Esophagus muscularis mucosa (tissue), 4 donors: Measurements from ENCODE around the gene MATN3. TPM values are rescaled to one million over a fixed set of nuclear protein-coding genes. Genes with fewer than 3 reads are reported as not detected.

Experiments
- DNase-seq: peaks from one replicate; pipeline ENCODE4 v3.0.0-alpha.2; 2017; ENCODE audit errors: extremely low spot score
- H3K27ac ChIP-seq, 4 donors: fragments of 200-600 bp; sonication (generic); replicated peaks in 1 of 4; 1 replicate in 3 of 4; 2 replicates in 1 of 4; pipeline ENCODE4 v1.5.1; 2016 to 2019; ENCODE audit warnings: mild to moderate bottlenecking in 1 of 4
- H3K27me3 ChIP-seq, 4 donors: fragments of 200-600 bp; sonication (generic); one replicate each; pipeline versions ENCODE4 v1.5.1 to v1.6.0; 2016 to 2019
- H3K36me3 ChIP-seq, 4 donors: fragments of 200-600 bp; sonication (generic); one replicate each; pipeline ENCODE4 v1.5.1; 2016 to 2019
- H3K4me1 ChIP-seq, 4 donors: fragments of 200-600 bp; sonication (generic); one replicate each; pipeline ENCODE4 v1.5.1; 2016 to 2019
- H3K4me3 ChIP-seq, 4 donors: fragments of 200-600 bp; sonication (generic); 1 replicate in 2 of 4; 2 replicates in 2 of 4; pipeline ENCODE4 v1.5.1; 2016 to 2019; ENCODE audit warnings: mild to moderate bottlenecking in 4 of 4, moderate library complexity in 1 of 4
- H3K9me3 ChIP-seq, 4 donors: fragments of 200-600 bp; sonication (generic); 1 replicate in 3 of 4; 2 replicates in 1 of 4; pipeline ENCODE4 v1.5.1; 2016 to 2019
- CTCF ChIP-seq, 3 experiments: fragments of 200-600 bp in 2 of 3; fragments of 450-650 bp in 1 of 3; sonication (generic) in 2 of 3; IDR thresholded peaks; one replicate each; pipeline ENCODE4 v1.5.1; 2017 to 2019; ENCODE audit warnings: antibody characterized with exemption in 3 of 3, mild to moderate bottlenecking in 2 of 3, moderate library complexity in 1 of 3
- EP300 ChIP-seq: sonication (generic); formaldehyde crosslinking; IDR thresholded peaks from one replicate; pipeline ENCODE4 v1.6.1; 2017; ENCODE audit warnings: antibody characterized with exemption
- POLR2A ChIP-seq: fragments of 450-650 bp; IDR thresholded peaks from one replicate; pipeline ENCODE4 v1.6.1; 2017; ENCODE audit warnings: antibody characterized with exemption, moderate library complexity, mild to moderate bottlenecking, low read depth
- POLR2AphosphoS5 ChIP-seq, 2 donors: sonication (generic); formaldehyde crosslinking; IDR thresholded peaks; one replicate each; pipeline ENCODE4 v1.6.1; 2017; ENCODE audit warnings: antibody characterized with exemption in 2 of 2
- WGBS: methylation state at CpG from one replicate; pipeline ENCODE4 v1.1.5; 2018; 5-methylcytosine and 5-hydroxymethylcytosine counted together
- intact Hi-C: fragments of 100-400 bp; cut with DNase I; formaldehyde crosslinking; loops from one replicate; pipeline ENCODE4 v1.15.1; 2023
- total RNA-seq, 4 donors: library from RNA; depleted of rRNA; stranded (reverse); fragments of >200 nt; gene quantifications; one replicate each; pipeline versions ENCODE4 v1.1.0 to v1.2.1, GENCODE V29; 2016

The MATN3 gene
- total RNA-seq, 4 donors from 2014 or later = 0.66 to 1.3 (median 0.82) TPM

DNA sequence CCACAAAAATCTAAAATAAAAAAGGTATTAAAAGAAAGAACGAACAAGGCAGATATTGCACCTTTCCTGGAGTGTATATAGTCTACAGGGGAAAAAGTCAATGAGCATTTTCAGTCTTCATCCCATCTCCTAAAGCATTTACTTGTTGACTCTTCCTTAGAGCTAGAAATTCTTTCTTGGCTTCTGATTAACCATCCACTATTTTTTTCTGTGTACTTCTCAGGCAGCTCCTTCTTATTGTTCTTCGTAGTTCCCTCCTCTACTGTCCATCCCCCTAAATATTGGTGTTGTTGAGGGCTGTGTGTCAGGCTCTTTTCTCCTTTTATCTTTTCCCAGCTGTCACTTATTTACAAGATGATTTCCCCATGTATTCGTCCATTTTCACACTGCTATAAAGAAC is 42.5 kb upstream of the MATN3 start:
- WGBS = 92% methylated on average over 3 of the region's 3 CpGs
- DNase-seq = no peak
- intact Hi-C loops = loop anchor here (5.0 to 10.0 kb wide), 2 partner anchors 43 to 700 kb away; partner anchors contain the start of genes MATN3 and OSR1
- H3K27me3 ChIP-seq = no peaks in the 10 kb centered on the region
- H3K4me1 ChIP-seq = peaks cover 11 to 13% (median 12%) of the 10 kb centered on the region in 4 donors
- no peak for TF ChIP-seq POLR2A
- TF ChIP-seq CTCF (IDR thresholded peaks at IDR 0.05) = no peak
- no peak for TF ChIP-seq POLR2AphosphoS5 (IDR thresholded peaks at IDR 0.05)
- TF ChIP-seq EP300 = no peak
- H3K27ac ChIP-seq = no peak overlapping the region
- no peaks in the 10 kb centered on the region for H3K36me3 ChIP-seq
- no peaks in the 10 kb centered on the region for H3K9me3 ChIP-seq
- no peak overlapping the region for H3K4me3 ChIP-seq

DNA sequence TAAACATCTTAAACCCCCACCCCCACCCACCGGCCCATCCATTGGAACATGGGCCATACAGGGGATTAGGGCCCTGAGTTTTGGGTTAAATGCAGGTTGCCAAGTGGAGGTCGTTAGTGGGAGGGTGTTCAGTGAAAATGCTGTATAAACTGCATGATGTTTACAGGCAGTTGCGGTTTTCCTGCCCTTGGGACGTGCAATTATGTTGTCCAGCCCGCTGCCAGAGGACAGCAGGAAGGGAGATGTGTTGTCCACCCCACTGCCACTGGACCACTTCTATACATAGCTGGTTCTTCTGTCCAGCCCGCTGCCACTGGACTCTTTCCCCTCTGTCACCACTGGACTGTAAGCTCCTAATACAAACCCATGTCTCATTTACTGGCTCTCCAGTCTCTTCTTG is 41.7 kb upstream of the MATN3 start:
- Histone ChIP-seq H3K9me3 (no peaks in the 10 kb centered on the region), H3K27me3 (no peaks in the 10 kb centered on the region), H3K27ac (no peak overlapping the region), H3K4me3 (no peak overlapping the region), H3K4me1 (peaks cover 17 to 21% (median 18%) of the 10 kb centered on the region in 4 donors), H3K36me3 (no peaks in the 10 kb centered on the region)
- DNase-seq = no peak
- WGBS = 100% methylated on average over 1 of the region's 6 CpGs
- intact Hi-C loops = loop anchor here (5.0 to 10.0 kb wide), 2 partner anchors 42 to 699 kb away; partner anchors contain the start of genes MATN3 and OSR1
- TF ChIP-seq CTCF (IDR thresholded peaks at IDR 0.05) (no peak), EP300 (no peak)

DNA sequence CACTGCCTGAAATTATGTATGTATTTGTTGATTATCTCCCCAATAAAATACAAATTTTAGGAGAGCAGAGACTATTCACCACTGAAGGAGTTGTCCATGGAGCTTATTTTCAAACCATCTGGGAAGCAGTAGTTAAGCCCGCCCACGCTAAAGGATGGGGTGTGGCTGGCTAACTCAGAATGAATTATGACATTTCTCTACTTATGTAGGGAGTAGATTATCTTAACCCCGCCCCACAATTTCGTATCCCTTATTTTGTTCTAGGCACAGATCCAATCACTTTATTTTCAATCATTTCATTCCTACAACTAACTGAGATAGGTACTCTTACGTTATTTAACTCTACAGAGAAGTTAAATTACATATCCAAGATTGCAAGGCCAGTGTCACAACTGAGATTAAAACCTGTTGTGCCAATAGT is 40.4 kb upstream of the MATN3 start:
- intact Hi-C loops = loop anchor here (5.0 to 10.0 kb wide), 2 partner anchors 41 to 698 kb away; partner anchors contain the start of genes MATN3 and OSR1
- no peaks in the 10 kb centered on the region for H3K9me3 ChIP-seq
- peaks cover 29 to 33% (median 30%) of the 10 kb centered on the region in 4 donors for H3K4me1 ChIP-seq
- TF ChIP-seq EP300 = no peak
- peak in 1 of 2 donors; percentile 31 for TF ChIP-seq POLR2AphosphoS5 (IDR thresholded peaks at IDR 0.05)
- no peak for TF ChIP-seq POLR2A
- no peak for TF ChIP-seq CTCF (IDR thresholded peaks at IDR 0.05)
- H3K36me3 ChIP-seq = no peaks in the 10 kb centered on the region
- peak overlapping the region; percentile 71 to 94 (median 88) for H3K4me3 ChIP-seq
- H3K27me3 ChIP-seq = no peaks in the 10 kb centered on the region
- WGBS = 13% methylated on average over 5 of the region's 5 CpGs
- H3K27ac ChIP-seq = peak overlapping the region; percentile 95 to 99 (median 99)
- DNase-seq = no peak

GRCh38 chr2:20052229-20052851 is 39.9 kb upstream of the MATN3 start:
- no peak for DNase-seq
- H3K4me1 ChIP-seq = peaks cover 33 to 37% (median 35%) of the 10 kb centered on the region in 4 donors
- intact Hi-C loops = loop anchor here (5.0 to 10.0 kb wide), 2 partner anchors 40 to 698 kb away; partner anchors contain the start of genes MATN3 and OSR1
- WGBS = 2% methylated on average over 10 of the region's 10 CpGs
- H3K4me3 ChIP-seq = peak overlapping the region; percentile 71 to 94 (median 88)
- H3K9me3 ChIP-seq = no peaks in the 10 kb centered on the region
- H3K27ac ChIP-seq = peak overlapping the region; percentile 95 to 99 (median 99)
- no peaks in the 10 kb centered on the region for H3K27me3 ChIP-seq
- H3K36me3 ChIP-seq = no peaks in the 10 kb centered on the region
- no peak for TF ChIP-seq EP300
- TF ChIP-seq POLR2AphosphoS5 (IDR thresholded peaks at IDR 0.05) = no peak
- TF ChIP-seq CTCF (IDR thresholded peaks at IDR 0.05) = no peak
- TF ChIP-seq POLR2A = no peak
